H1 (cell line): Measurements from ENCODE around the gene MMP24.

Source experiments
- BRCA1 ChIP-seq: IDR thresholded peaks from 2 replicates; pipeline ENCODE4 v1.6.1; 2012; ENCODE audit warnings: low read depth, low read length, improper control_type of control experiment
- CHD2 ChIP-seq: IDR thresholded peaks from 2 replicates; pipeline ENCODE4 v1.6.1; 2012; ENCODE audit warnings: low read length, improper control_type of control experiment
- CTCF ChIP-seq, 3 experiments: IDR thresholded peaks; 1 replicate in 2 of 3; 2 replicates in 1 of 3; pipeline versions ENCODE4 v1.5.1 to v1.6.1; 2011; ENCODE audit warnings: low read length in 3 of 3, mild to moderate bottlenecking in 3 of 3, inconsistent platforms in 2 of 3, low read depth in 1 of 3, moderate library complexity in 1 of 3; ENCODE audit not compliant: insufficient read depth in 1 of 3; ENCODE audit errors: control extremely low read depth in 1 of 3
- EZH2 ChIP-seq: fragments of 200-600 bp; sonication (generic); IDR thresholded peaks from 2 replicates; pipeline ENCODE4 v1.7.1; 2012; ENCODE audit warnings: low read depth, mild to moderate bottlenecking, moderate library complexity, low read length, inconsistent platforms; ENCODE audit not compliant: severe bottlenecking
- HDAC2 ChIP-seq, 2 experiments: fragments of 300-600 bp in 1 of 2; sonication (generic) in 1 of 2; IDR thresholded peaks; 2 replicates each; pipeline ENCODE4 v1.6.1; 2011 to 2012; ENCODE audit warnings: low read depth in 2 of 2, low read length in 2 of 2, mild to moderate bottlenecking in 2 of 2, moderate library complexity in 2 of 2, borderline replicate concordance in 1 of 2, inconsistent platforms in 1 of 2
- MAFK ChIP-seq: IDR thresholded peaks from 2 replicates; pipeline ENCODE4 v1.6.1; 2012; ENCODE audit warnings: low read depth, mild to moderate bottlenecking, improper control_type of control experiment, low read length
- TF ChIP-seq, protein P1 (sequence below): IDR thresholded peaks from 2 replicates; pipeline ENCODE4 v1.6.1; 2012; ENCODE audit warnings: low read length, inconsistent platforms

DNA sequence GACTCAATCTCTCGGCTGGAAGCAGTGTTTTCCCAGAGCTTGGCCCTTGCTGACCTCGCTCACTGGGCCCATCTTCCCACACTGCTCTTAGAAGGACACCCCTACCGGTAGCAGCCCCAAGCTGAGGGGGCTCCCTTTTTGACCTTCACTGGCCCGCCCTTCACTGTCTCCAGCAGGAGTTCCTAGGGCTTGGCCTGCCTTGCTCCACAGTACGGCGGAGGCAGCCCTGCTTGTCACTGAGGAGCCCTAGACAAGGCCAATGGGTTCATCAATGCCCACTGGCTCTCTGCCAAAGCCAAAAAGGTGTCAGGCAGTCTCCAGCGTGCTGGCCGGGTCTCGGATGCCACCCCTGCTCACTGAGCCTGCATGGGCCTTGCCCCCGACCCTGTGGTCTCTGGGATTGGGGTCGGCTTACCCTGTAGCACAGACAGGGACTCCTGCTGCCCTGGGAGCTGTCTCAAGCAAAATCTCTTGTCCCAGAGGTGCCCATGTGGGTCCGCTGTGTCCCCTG is 49.3 kb downstream of the MMP24 start:
- TF ChIP-seq EZH2 = no peak
- TF ChIP-seq MAFK = no peak
- no peak for TF ChIP-seq CTCF (IDR thresholded peaks at IDR 0.05; ENCODE audit: control extremely low read depth in 1 of 3, insufficient read depth in 1 of 3, low read depth in 1 of 3, low read length in 3 of 3)
- no peak for TF ChIP-seq CHD2
- no peak for TF ChIP-seq HDAC2 (IDR thresholded peaks at IDR 0.05; ENCODE audit: borderline replicate concordance in 1 of 2, low read depth in 2 of 2, low read length in 2 of 2)
- TF ChIP-seq, protein P1, sequence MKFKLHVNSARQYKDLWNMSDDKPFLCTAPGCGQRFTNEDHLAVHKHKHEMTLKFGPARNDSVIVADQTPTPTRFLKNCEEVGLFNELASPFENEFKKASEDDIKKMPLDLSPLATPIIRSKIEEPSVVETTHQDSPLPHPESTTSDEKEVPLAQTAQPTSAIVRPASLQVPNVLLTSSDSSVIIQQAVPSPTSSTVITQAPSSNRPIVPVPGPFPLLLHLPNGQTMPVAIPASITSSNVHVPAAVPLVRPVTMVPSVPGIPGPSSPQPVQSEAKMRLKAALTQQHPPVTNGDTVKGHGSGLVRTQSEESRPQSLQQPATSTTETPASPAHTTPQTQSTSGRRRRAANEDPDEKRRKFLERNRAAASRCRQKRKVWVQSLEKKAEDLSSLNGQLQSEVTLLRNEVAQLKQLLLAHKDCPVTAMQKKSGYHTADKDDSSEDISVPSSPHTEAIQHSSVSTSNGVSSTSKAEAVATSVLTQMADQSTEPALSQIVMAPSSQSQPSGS = no peak
- TF ChIP-seq BRCA1 = no peak
